Stimulated activated CD4-positive, alpha-beta T cell treated with anti-CD3 and anti-CD28 coated beads, Interleukin-2, amount 100 ng/mL, for 24 hours (primary cell): ENCODE results near the gene ACSM5.
"Not testable (repeated sequence)": the region's sequence is repeated elsewhere in the genome, so short reads cannot be mapped to it uniquely, and the experiment has no call there.

Experiments used
- DNase-seq, 2 donors: peaks; one replicate each; pipeline ENCODE4 v3.0.0-alpha.2; 2020

The ACSM5 gene

DNA sequence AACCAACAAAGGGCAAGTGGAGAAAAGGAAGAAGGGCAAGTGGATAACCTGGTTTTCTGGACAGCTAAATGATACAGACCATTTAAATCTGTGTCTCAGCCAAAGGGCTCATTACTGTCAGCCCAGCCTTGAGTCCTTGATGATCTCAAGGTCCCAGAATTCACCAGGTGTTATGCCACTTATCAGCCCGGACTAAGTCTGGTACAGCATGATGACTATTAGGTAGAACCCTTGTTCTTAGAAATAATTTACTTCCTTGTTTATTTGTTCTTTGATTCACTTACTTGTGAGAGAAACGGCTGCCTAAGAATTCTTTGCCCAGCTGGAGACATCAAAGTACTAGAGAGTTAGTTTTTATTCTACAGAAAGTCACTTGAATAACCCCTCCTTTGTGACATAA lies 8.3 kb upstream of the ACSM5 start:
- DNase-seq: no peak

DNA sequence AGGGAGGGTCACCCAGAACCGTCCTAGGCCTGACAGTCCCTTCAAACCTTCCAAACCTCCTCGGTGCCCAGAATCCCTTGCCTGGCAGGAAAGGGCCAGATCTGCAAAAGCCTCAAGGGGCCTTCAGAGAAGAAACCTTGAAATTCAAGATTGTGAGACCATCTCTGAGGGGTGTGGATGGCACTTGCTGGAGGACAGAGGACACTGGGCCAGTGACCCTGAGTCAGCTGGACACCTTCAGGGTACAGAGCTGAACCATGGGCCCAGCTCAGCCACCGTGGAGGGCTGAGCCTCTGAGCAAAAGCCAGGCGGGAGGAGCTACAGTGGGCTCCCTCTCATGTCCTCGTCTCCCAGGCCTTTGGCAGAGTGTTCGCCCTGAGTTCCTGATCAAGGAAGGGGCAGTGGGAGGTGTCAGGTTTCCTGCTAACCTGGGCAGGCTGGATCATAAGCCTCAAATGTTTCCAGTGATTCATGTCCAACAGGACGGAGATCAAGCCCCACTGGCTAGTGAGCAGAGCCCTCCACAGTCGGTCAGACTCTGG lies 7.8 kb upstream of the ACSM5 start:
- DNase-seq: no peak

DNA sequence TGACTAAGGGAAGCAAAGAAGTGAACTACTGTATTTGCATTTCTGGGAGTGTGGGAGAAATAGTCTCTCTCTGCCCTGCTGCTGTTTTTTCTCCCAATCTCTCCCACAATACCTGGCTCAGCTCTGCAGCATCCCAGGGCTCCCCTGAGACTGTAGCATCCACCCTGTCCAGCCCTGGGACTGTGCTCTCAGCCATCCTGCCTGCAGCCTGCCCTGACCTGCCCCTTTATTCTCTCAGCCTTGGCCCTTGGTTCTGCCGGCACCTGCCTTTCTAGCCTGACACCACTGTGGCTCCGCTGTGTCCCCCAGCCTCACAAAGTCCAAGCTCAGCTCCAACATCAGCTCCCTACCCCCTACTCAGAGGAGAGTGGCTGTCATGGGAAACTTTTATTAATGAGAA lies 6.7 kb upstream of the ACSM5 start:
- no peak for DNase-seq

- DNase-seq: no peak
These were observed 4.7 kb upstream of the ACSM5 start, which contains the start of gene PDILT for GRCh38 chr16:20404637-20405036. TSS of gene PDILT (minus strand) at chr16:20404737. CDS start at chr16:20399300, 5,437 bp downstream.

- DNase-seq: no peak
These were observed 888 bp downstream of the ACSM5 start for GRCh38 chr16:20410121-20410723.

- no peak for DNase-seq
These were observed 1.7 kb downstream of the ACSM5 start for GRCh38 chr16:20411055-20411454.

DNA sequence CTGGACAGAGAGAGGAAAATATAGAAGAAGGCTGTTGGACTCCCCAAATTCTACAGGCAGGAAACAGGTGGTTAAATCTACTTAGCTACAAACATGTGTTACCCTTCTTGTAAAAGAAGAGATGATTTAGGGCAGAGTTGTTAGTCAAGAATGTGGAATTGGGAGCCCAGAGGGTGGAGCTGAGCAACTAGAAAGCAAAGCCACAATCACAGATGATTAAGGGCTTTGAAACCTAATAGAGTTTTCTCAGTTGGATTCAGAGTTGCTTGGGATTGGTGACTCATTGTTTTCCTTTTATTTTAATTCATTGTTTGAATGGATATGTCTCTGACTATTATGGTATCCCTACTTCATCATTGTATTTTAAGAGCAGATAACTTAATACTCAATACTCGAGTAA lies 6.2 kb downstream of the ACSM5 start:
- DNase-seq: no peak

DNA sequence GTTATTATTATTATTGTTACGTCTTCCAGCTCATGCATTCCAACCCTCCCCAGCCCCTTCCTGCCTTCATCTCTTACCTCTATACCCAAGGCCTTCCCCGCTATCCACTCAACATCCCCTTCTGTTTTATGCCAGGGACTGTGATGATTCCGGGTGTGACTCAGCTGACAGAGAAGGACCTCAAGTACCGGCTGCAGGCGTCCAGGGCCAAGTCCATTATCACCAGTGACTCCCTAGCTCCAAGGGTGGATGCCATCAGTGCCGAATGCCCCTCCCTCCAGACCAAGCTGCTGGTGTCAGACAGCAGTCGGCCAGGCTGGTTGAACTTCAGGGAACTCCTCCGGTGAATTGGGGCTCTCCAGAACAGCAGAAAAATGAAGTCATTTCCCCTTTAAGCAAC lies 9.8 kb downstream of the ACSM5 start:
- DNase-seq: not testable (repeated sequence)

DNA sequence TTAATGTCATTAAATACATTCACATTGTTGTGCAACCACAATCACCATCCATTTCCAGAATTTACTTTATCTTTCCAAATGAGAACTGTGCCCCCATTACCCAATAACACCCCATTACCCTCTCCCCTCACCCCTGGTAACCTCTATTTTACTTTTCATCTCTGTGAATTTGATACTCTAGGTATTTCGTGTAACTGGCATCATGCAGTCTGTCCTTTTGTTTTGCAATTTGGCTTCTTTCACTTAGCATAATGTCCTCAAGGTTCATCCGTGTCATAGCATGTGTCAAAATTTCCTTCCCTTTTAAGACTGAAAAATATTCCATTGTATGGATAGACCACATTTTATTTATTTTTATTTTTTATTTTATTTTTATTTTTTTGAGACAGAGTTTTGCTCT lies 12.4 kb downstream of the ACSM5 start:
- not testable (repeated sequence) for DNase-seq

DNA sequence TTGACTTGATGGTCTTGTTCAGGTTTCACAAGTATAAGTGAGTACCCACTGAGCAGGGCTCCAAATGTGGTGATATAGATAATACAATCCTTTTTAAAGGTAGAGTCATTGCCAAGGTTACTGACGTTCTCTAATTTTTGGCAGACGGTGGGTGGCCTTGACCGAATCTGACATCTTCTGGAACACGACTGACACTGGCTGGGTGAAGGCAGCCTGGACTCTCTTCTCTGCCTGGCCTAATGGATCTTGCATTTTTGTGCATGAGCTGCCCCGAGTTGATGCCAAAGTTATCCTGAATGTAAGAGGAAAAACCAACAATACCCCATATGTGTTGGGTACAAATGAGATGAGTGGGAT lies 14.4 kb downstream of the ACSM5 start:
- not testable (repeated sequence) for DNase-seq

- no peak for DNase-seq
These were observed 15.0 kb downstream of the ACSM5 start for GRCh38 chr16:20424129-20424866.

DNA sequence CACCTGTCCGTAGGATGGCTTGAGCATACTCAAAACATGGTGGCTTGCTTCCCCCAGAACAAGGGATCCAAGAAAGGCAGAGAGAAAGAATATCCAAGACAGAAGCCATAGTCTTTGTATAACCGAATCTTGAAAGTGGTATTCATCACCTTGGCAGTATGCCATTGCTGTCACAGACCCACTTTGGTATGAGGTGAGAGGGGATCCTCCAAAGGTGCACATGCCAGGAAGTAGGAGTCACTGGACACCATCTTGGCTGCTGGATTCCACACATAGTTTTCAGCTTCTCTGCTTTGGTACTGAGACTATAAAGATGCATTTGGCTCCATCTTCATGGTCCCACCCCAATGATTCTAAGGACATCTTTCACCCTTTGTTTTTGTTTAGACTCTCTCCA lies 18.1 kb downstream of the ACSM5 start:
- DNase-seq: not testable (repeated sequence)

- not testable (repeated sequence) for DNase-seq
These were observed 20.2 kb downstream of the ACSM5 start for GRCh38 chr16:20429499-20429898.

DNA sequence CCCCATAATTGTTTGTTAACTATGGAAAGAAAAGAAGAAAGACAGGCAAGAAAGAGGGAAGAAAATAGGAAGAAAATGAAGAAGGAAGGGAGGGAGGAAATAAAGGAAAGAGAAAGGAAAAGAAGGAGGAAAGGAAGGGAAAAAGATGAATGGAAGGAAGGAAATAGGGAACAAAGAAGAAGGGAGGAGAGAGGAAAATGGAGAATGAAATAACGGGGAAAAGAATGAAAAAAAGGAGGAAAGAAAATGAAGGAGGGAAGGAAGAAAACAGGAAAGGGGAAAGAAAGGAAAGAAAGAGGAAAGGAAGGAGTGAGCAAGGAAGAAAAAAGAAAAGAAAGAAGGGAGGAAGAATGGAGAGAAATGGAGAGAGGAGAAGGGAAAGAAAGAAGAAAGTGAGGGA lies 21.1 kb downstream of the ACSM5 start:
- DNase-seq: not testable (repeated sequence)

- no peak for DNase-seq
These were observed 21.6 kb downstream of the ACSM5 start for GRCh38 chr16:20430948-20431347.

GRCh38 chr16:20438950-20439349 lies 29.6 kb downstream of the ACSM5 start:
- not testable (repeated sequence) for DNase-seq

- not testable (repeated sequence) for DNase-seq
These were observed 30.5 kb downstream of the ACSM5 start for GRCh38 chr16:20439820-20440231.

GRCh38 chr16:20440731-20441130 lies 31.4 kb downstream of the ACSM5 start:
- DNase-seq: not testable (repeated sequence)

DNA sequence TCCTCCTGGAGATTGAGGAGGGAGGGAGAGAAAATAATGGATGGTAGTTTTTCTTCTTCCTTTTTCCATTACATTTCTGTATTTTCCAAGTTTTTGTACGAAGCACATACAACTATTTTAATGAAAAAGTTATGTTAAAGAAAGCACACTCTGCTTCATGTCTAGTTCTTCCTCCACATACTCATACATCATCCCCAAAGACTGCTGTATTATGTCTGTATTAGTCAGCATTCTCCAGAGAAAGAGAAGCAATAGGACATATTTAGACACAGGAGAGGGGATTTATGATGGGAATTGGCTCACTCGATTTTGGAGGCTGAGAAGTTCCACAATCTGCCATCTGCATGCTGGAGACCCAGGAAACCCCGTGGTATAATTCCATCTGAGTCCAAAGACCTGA lies 31.9 kb downstream of the ACSM5 start:
- no peak for DNase-seq

GRCh38 chr16:20441859-20442258 lies 32.5 kb downstream of the ACSM5 start:
- DNase-seq: not testable (repeated sequence)

DNA sequence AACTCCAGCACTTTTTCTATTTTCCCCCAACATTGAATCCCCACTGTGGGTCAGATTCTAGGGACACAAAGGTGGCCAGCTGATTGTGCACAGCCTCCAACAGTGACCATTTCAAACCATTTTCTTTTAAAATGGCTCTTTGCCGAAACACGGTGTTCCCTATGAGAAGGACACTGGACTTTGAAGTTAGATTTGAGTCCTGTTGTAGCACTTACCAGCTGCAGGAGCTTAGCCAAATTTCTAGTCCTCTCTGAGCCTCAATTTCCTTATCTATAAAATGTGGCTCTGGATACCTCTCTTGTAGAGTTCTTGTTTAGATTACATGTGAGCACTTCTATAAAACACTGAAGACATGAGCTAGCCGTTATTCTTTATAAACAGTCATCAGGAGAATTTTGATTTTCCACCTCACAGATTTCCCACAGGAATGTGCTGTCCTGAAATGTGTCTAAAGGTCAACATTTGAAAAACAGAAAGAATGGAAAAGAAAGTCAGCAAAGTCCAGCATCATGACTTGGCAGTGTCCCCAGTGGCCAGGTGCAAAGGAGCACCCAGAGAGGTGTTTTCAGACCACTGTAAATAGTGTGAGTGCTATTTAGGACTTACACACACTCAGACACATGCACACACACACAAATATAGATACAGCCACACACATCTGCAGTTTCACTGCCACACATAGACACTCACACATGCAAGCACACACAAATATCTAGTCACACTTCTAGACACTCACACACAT lies 37.5 kb downstream of the ACSM5 start:
- not testable (repeated sequence) for DNase-seq

GRCh38 chr16:20451364-20451763 lies 42.0 kb downstream of the ACSM5 start, which contains the start of gene ACSM2A:
TSS of gene ACSM2A (plus strand) at chr16:20451521. CDS start at chr16:20460115, 8,594 bp downstream.
- not testable (repeated sequence) for DNase-seq

DNA sequence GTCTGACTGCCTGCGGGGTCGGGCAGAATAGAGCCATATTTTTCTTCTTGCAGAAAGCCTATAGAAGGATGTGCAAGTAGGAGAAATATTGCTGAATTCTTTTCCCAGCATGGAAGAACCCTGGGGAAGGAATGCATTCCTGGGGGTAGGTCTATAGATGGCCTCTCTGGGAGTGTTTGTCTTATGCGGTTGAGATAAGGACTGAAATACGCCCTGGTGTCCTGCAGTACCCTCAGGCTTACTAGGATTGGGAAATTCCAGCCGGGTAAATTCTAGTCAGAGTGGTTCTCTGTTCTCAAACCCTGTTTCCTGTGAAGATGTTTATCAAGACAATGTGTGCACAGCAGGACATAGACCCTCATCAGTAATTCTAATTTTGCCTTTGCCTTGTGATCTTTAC lies 44.3 kb downstream of the ACSM5 start:
- not testable (repeated sequence) for DNase-seq
